ENCODE results near the gene ZNF568. TPM values are rescaled to one million over a fixed set of nuclear protein-coding genes. Genes with fewer than 3 reads are reported as not detected.

ZNF568 gene
- 1 to 10 TPM; 8.1 to 9.5 TPM for total RNA-seq

GRCh38 chr19:36915992-36916830 lies at the start of gene ZNF568, which contains the start of gene ZNF829:
Gene ZNF568 (plus strand): TSS chr19:36916332. CDS start chr19:36922771, 6,439 bp downstream.
Gene ZNF829 (minus strand): TSS chr19:36916291. CDS start chr19:36915167, 1,124 bp downstream.
- peaks cover 39% of the 10 kb centered on the region for H3K9me3 Mint-ChIP-seq
- ChIA-PET CTCF (interaction anchor here (0.6 to 1.0 kb wide), 2 partner anchors 18 to 162 kb away, joined by 3 read pairs; partner anchors contain the start of gene ZNF420), POLR2A (interaction anchor here (0.9 to 1.8 kb wide), 5 partner anchors 10 to 162 kb away, joined by 3 to 7 read pairs (median 4); partner anchors contain the start of genes ZNF345 and ZNF420)
- H3K4me1 Mint-ChIP-seq (ENCODE audit: low read depth), result peaks cover 13% of the 10 kb centered on the region
- no peaks in the 10 kb centered on the region for H3K27me3 Mint-ChIP-seq
- peak within 1 kb of the TSS; percentile 85 for H3K4me3 Mint-ChIP-seq
- intact Hi-C loops (cut with micrococcal nuclease), result no loop called here
- ATAC-seq (peak; percentile 97), DNase-seq (peak; percentile 97)
- TF ChIP-seq, protein P1, sequence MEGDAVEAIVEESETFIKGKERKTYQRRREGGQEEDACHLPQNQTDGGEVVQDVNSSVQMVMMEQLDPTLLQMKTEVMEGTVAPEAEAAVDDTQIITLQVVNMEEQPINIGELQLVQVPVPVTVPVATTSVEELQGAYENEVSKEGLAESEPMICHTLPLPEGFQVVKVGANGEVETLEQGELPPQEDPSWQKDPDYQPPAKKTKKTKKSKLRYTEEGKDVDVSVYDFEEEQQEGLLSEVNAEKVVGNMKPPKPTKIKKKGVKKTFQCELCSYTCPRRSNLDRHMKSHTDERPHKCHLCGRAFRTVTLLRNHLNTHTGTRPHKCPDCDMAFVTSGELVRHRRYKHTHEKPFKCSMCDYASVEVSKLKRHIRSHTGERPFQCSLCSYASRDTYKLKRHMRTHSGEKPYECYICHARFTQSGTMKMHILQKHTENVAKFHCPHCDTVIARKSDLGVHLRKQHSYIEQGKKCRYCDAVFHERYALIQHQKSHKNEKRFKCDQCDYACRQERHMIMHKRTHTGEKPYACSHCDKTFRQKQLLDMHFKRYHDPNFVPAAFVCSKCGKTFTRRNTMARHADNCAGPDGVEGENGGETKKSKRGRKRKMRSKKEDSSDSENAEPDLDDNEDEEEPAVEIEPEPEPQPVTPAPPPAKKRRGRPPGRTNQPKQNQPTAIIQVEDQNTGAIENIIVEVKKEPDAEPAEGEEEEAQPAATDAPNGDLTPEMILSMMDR (IDR thresholded peaks at IDR 0.05), result peak; percentile 77
- H3K27ac Mint-ChIP-seq, result peak within 1 kb of the TSS; percentile 96
- peaks cover 67% of the 10 kb centered on the region for H3K36me3 Mint-ChIP-seq (ENCODE audit: low read depth)

DNA sequence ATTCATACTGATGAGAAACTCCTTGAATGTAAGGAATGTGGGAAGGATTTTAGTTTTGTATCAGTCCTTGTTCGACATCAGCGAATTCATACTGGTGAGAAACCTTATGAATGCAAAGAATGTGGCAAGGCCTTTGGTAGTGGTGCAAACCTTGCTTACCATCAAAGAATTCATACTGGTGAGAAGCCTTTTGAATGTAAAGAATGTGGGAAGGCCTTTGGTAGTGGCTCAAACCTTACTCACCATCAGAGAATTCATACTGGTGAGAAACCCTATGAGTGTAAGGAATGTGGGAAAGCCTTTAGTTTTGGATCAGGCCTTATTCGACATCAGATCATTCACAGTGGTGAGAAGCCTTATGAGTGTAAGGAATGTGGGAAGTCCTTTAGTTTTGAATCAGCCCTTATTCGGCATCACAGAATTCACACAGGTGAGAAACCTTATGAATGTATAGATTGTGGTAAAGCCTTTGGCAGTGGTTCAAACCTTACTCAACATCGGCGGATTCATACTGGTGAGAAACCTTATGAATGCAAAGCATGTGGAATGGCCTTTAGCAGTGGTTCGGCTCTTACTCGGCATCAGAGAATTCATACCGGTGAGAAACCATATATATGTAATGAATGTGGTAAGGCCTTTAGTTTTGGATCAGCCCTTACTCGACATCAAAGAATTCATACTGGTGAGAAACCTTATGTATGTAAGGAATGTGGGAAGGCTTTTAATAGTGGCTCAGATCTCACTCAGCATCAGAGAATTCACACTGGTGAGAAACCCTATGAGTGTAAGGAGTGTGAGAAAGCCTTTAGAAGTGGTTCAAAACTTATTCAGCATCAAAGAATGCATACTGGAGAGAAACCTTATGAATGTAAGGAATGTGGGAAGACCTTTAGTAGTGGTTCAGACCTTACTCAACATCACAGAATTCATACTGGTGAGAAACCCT lies 38.9 kb upstream of the ZNF568 start:
- intact Hi-C loops (cut with micrococcal nuclease), result no loop called here
- Mint-ChIP-seq H3K36me3 (ENCODE audit: low read depth) (peaks cover 67% of the 10 kb centered on the region), H3K27me3 (no peaks in the 10 kb centered on the region), H3K9me3 (peaks cover 54% of the 10 kb centered on the region), H3K4me1 (ENCODE audit: low read depth) (no peaks in the 10 kb centered on the region), H3K27ac (no peak overlapping the region), H3K4me3 (no peak overlapping the region)
- ChIA-PET POLR2A (no interaction called here), CTCF (no interaction called here)
- DNase-seq (no peak), ATAC-seq (no peak)
- TF ChIP-seq, protein P1 (IDR thresholded peaks at IDR 0.05), result no peak

DNA sequence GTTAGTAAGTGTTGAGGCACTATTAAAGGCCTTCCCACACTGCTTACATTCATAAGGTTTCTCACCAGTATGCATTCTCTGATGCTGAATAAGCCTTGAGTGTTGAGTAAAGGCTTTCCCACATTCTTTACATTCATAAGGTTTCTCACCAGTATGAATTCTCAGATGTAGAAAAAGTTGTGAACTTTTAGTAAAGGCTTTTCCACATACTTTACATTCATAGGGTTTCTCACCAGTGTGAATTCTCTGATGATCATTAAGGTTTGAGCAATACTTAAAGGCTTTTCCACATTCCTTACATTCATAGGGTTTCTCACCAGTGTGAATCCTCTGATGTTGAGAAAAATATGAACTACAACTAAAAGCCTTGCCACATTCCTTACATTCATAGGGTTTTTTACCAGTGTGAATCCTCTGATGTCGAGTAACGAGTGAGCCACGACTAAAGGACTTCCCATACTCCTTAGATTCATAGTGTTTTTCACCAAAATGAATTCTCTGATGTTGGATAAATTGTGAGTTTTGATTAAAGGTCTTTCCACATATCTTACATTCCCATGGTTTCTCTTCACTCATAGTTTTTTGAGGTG lies 24.3 kb upstream of the ZNF568 start:
- Mint-ChIP-seq H3K27me3 (no peaks in the 10 kb centered on the region), H3K4me3 (no peak overlapping the region), H3K9me3 (peaks cover 66% of the 10 kb centered on the region), H3K27ac (no peak overlapping the region), H3K36me3 (ENCODE audit: low read depth) (peaks cover 76% of the 10 kb centered on the region), H3K4me1 (ENCODE audit: low read depth) (no peaks in the 10 kb centered on the region)
- ATAC-seq (no peak), DNase-seq (no peak)
- TF ChIP-seq, protein P1 (IDR thresholded peaks at IDR 0.05), result no peak
- ChIA-PET CTCF (interaction anchor here (0.6 kb wide), 1 partner anchor 867 kb away, joined by 3 read pairs; no protein-coding TSS in a partner anchor), POLR2A (interaction anchor here (0.7 kb wide), 1 partner anchor 54 kb away, joined by 3 read pairs; no protein-coding TSS in a partner anchor)
- intact Hi-C loops (cut with micrococcal nuclease), result no loop called here

DNA sequence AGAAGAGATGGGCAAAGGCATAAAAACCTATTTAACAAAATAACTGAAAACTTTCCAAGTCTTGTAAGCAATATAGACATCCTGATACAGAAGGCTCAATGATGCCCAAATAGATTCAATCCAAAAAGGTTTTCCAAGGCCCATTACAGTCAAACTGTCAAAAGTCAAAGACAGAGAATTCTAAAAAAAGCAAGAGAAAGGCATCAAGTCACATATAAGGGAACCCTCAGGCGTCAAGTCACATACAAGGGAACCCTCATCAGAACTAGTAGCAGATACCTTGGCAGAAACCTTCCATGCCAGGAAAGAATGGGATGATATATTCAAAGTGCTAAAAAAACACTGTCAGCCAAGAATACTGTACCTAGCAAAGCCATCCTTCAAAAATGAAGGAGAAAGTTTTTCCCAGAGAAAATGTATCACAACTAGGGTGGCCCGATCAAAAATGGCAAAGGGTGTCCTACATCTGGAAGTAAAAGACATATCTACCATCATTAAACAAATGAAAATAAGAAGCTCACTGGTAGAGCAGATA lies 21.2 kb upstream of the ZNF568 start:
- POLR2A ChIA-PET, result interaction anchor here (0.9 kb wide), 1 partner anchor 21 kb away, joined by 3 read pairs; no protein-coding TSS in a partner anchor
- Mint-ChIP-seq H3K9me3 (peaks cover 67% of the 10 kb centered on the region), H3K4me1 (ENCODE audit: low read depth) (no peaks in the 10 kb centered on the region), H3K27ac (no peak overlapping the region), H3K4me3 (no peak overlapping the region), H3K36me3 (ENCODE audit: low read depth) (peaks cover 89% of the 10 kb centered on the region), H3K27me3 (no peaks in the 10 kb centered on the region)
- intact Hi-C loops (cut with micrococcal nuclease), result no loop called here
- no peak for ATAC-seq
- TF ChIP-seq, protein P1 (IDR thresholded peaks at IDR 0.05), result no peak
- DNase-seq, result no peak
- CTCF ChIA-PET, result interaction anchor here (0.7 kb wide), 1 partner anchor 20 kb away, joined by 3 read pairs; no protein-coding TSS in a partner anchor

All from activated CD8-positive, alpha-beta T cell treated with anti-CD3 and anti-CD28 coated beads for 36 hours (primary cell).